ENCODE measurements around the gene EMP2.
"Not testable (repeated sequence)": the region's sequence is repeated elsewhere in the genome, so short reads cannot be mapped to it uniquely, and the experiment has no call there.

Gene EMP2

DNA sequence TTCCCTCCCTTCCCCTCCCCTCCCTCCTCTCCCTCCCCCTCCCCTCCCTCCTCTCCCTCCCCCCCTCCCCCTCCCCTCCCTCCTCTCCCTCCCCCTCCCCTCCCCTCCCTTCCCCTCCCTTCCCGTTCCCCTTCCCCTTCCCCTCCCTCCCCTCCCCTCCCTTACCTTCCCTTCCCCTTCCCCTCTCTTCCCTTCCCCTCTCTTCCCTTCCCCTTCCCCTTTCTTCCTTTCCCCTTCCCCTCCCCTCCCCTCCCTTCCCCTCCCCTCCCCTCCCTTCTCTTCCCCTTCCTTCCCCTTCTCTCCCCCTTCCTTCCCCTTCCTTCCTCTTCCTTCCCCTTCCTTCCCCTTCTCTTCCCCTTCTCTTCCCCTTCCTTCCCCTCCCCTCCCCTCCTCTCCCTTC lies 61.1 kb downstream of the EMP2 start:
- no peak for DNase-seq

- no peak for DNase-seq
Observed at GRCh38 chr16:10518479-10519041, 61.8 kb downstream of the EMP2 start.

DNA sequence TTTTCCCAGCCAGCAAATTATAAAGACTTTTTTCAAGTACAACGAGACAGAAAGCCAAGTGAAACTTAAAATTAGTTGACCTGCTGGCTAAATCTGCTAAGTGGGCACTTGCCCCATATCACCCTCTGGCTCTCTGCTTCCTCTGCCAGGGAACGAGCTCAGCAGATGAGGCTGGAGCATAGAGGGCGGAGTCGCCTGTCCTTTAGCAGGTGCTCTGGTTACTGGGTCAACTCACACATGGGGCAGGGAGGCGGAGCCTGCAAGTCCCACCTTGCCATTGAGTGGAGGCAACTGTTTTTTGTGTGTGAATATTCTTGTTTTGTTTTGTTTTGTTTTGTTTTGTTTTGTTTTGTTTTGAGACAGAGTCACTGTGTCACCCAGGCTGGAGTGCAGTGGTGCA lies 62.5 kb downstream of the EMP2 start:
- no peak for DNase-seq

GRCh38 chr16:10514369-10515055 lies 65.9 kb downstream of the EMP2 start:
- peak in 2 of 4 experiments; percentile 7 for DNase-seq

DNA sequence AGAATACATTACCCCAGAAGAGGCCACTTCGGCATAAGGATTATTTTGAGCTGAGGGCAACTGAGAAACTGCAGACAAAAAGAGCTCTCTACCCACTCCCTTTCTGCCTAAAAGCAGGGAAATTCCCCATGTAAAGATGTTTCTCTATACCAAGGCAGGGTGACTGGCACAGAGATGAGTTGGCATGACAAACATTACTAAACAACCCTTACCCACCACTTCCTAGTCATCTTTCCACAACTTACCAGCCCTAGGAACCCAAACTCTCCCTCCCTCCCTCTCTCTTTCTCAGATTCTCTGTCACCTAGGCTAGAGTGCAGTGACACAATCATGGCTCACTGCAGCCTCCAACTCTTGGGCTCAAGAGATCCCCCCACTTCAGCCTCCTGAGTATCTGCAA lies 68.6 kb downstream of the EMP2 start:
- DNase-seq, result no peak

DNA sequence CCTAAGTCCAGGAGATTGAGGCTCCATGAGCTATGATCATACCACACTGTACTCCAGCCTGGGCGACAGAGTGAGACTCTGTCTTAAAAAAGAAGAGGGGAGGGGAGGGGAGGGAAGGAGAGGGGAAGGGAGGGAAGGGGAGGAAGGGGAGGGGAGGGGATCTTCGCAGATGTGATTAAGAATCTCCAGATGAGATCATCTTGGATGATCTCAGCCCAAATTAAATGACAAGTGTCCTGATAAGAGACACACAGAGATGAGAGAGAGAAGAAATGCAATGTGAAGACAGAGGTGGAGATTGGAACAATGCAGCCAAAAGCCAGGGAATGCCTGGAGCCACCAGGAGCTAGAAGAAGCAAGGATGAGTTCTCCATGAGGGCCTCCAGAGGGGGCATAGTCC lies 70.1 kb downstream of the EMP2 start:
- no peak for DNase-seq

DNA sequence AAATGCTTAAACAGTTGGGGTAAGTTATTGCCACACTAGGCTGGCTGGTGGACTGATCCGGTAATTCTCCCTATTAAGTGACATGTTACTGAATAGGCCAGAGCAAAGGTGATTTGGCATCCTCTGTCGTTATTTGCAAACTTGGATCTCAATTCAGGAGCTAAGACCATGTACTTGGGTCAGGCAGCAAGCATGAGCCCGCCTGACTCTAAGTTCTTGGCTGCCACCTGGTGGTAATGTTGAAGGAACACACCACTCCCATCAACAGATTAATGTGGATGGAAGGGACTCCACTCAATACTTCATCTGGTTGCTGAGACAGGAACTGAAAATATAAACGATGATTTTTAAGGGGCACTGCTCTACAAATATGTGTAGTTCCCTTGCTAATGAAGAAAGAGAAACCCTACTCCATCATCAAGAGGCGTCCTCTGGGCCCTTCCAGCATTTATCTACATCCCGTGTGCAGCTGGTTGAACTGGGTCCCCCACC lies 70.8 kb downstream of the EMP2 start:
- peak in 2 of 4 experiments; percentile 19 to 26 for DNase-seq

GRCh38 chr16:10505286-10505685 lies 75.1 kb downstream of the EMP2 start:
- not testable (repeated sequence) for DNase-seq

GRCh38 chr16:10504404-10504885 lies 76.0 kb downstream of the EMP2 start:
- no peak for DNase-seq

DNA sequence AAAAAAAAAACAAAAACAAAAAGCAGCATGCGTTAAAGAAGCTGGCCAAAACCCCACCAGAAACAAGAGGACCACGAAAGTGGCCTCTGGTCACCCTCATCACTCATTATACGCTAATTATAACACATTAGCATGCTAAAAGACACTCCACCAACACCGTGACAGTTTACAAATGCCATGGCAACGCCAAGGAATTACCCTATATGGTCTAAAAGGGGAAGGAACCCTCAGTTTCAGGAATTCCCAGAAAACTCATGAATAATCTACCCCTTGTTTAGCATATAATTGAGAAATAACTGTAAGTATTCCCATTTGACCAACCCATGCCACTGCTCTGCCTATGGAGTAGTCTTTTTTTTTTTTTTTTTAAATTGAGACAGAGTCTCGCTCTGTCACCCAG lies 77.6 kb downstream of the EMP2 start:
- no peak for DNase-seq

DNA sequence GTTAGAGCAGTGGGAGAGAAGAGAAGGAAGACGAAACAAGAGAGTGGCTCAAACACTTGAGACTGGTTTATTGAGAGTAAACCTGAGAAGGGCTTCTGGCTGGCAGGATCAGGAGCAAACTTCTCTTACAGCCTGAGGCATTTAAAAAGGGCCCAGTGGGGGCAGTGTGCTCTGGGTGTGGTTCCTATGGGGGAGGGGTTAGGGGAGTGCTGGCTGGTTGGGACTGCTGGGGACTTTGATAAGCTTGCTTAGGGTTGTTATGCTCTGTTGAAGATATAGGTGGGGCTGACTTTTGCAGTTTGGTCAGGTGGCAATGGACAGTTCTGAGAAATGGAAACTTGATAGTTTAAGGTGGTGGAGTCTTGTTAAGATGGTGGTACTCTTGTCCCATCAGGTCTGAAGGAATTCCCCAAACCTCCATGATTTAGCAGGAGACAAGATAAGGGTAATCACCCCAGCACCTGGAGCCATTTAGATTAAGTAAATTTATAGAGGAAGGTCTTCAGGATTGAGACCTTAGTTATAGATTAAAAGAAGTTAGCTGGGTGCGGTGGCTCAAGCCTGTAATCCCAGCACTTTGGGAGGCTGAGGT lies 79.3 kb downstream of the EMP2 start:
- DNase-seq, result no peak

DNA sequence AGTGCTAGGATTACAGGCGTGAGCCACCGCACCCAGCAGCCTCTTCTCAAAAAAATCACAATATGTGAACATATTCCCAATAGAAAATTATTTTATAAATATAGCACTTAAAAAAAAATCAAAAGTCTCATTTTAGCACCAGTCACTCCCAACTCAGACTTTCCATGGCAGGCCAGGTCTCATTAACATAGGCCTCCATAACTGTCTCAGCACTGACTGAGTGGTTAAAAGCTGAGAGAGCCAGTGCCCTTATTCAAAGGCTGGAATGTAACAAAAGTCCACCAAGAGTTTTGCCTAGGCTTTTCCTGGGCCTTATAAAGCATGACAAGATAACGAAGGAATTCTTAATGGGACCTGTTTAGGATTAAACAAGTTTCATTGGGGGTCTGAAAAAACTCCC lies 79.8 kb downstream of the EMP2 start:
- no peak for DNase-seq

GRCh38 chr16:10497132-10498101 lies 83.0 kb downstream of the EMP2 start:
- no peak for DNase-seq

- no peak for DNase-seq
Observed at GRCh38 chr16:10495031-10495345, 85.4 kb downstream of the EMP2 start.

DNA sequence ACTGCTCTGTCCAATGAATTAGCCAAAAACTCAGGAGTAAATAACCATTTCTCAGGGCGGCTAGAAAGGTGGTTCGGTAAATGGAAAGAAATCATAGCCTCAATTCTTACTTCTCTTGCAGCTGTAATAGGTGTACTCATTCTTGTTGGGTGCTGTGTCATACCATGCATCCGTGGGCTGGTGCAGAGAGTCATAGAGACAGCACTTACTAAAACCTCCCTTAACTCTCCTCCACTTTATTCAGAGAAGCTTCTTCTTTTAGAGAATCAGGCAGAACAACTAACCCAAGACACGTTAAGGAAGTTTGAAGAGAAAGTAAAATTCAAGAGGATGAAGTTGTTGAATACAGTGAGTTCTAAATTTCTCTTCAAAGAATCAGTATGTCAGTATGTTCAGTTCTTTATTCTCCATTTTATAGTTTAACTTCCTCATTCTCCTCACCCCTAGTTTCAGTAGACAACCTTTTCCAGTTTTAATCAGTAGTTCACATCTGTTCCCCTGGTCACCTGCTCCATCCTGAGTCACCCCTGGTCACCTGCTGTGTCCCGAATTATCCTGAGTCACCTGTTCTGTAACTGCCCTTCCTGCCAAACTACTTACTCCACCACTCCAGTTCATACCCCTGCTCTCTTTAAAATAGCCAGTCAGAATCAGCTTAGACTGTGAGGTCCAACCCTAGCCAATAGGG lies 85.9 kb downstream of the EMP2 start:
- DNase-seq, result no peak

DNA sequence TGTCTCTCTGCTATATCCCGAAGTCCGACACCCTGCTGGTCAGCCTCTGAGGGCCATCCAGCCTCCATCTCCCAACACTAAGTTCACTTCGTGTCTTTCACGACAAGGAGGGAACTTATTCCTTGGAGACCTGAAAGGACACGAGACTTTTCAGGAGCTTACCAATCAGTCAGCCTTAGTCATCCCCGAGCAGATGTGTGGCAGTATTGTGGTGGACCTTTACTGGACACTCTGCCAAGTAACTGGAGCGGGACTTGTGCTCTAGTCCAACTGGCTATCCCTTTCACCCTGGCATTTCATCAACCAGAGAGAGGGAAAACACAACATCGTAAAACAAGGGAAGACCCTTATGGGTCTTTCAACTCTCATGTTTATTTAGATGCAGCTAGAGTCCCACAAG lies 87.1 kb downstream of the EMP2 start:
- no peak for DNase-seq

DNA sequence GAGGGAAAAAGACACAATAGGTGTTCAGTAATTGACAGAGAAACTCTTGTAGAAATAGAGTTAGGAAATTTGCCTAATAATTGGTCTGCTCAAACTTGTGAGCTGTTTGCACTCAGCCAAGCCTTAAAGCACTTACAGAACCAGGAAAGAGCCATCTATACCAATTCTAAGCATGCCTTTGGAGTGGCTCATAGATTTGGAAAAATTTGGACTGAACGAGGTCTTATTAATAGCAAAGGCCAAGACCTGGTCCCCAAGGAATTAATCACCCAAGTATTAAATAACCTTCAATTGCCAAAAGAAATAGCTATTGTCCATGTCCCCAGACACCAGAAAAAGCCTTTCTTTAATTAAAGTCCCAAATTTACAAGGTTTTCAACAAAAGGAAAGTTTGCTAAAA lies 90.3 kb downstream of the EMP2 start:
- DNase-seq, result no peak

DNA sequence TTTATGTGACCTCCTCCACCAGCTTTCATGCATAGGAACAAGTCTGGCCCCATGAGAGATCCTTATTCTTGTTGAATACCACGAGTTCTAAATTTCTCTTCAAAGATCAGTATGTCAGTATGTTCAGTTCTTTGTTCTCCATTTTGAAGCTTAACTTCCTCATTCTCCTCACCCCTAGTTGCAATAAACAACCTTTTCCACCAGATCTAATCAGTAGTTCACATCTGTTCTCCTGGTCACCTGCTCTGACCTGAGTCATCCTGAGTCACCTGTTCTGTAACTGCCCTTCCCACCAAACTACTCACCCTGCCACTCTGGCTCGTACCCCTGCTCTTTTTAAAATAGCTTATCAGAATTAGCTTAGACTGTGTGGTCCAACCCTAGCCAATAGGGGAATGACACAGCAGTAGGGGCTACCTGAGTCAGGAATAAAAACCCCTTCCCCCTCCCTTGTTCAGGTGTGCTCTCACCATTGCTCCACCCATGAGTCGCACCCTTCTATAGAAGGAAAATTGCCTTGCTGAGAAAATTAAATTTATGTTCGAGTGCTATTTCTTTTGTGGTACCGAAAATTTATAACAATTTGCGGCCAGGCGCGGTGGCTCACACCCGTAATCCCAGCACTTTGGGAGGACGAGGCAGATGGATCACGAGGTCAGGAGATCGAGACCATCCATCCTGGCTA lies 94.6 kb downstream of the EMP2 start:
- DNase-seq, result no peak

- no peak for DNase-seq
Observed at GRCh38 chr16:10485159-10485558, 95.2 kb downstream of the EMP2 start.

- DNase-seq, result no peak
Observed at GRCh38 chr16:10480151-10480550, 100.2 kb downstream of the EMP2 start.

Data from activated naive CD4-positive, alpha-beta T cell (primary cell).